Thymus (tissue), 11 donors: Measurements from ENCODE around the gene HP1BP3. TPM values are rescaled to one million over a fixed set of nuclear protein-coding genes. Genes with fewer than 3 reads are reported as not detected.

Experiments
- DNase-seq, 9 donors: peaks; one replicate each; pipeline ENCODE4 v3.0.0-alpha.2; 2013; ENCODE audit warnings: low spot score in 9 of 9, low read depth in 6 of 9, missing footprints in 1 of 9
- H3K27ac ChIP-seq, 2 donors: one replicate each; pipeline ENCODE4 v1.5.1; 2013; ENCODE audit warnings: control low read depth in 1 of 2, low read depth in 1 of 2, low read length in 1 of 2, mild to moderate bottlenecking in 1 of 2, moderate library complexity in 1 of 2
- H3K27me3 ChIP-seq, 2 donors: one replicate each; pipeline ENCODE4 v1.5.1; 2013; ENCODE audit warnings: low read length in 1 of 2; ENCODE audit not compliant: control insufficient read depth in 2 of 2, insufficient read depth in 1 of 2
- H3K36me3 ChIP-seq, 2 donors: one replicate each; pipeline ENCODE4 v1.5.1; 2013; ENCODE audit warnings: low read length in 1 of 2, mild to moderate bottlenecking in 1 of 2, moderate library complexity in 1 of 2; ENCODE audit not compliant: control insufficient read depth in 2 of 2, insufficient read depth in 2 of 2
- H3K4me1 ChIP-seq, 2 donors: one replicate each; pipeline ENCODE4 v1.5.1; 2013; ENCODE audit warnings: low read length in 2 of 2; ENCODE audit not compliant: control insufficient read depth in 2 of 2, insufficient read depth in 2 of 2
- H3K4me3 ChIP-seq, 2 donors: one replicate each; pipeline ENCODE4 v1.5.1; 2013; ENCODE audit warnings: low read length in 2 of 2, control low read depth in 1 of 2, mild to moderate bottlenecking in 1 of 2
- H3K9me3 ChIP-seq, 2 donors: one replicate each; pipeline ENCODE4 v1.5.1; 2013; ENCODE audit warnings: low read length in 1 of 2, mild to moderate bottlenecking in 1 of 2; ENCODE audit not compliant: control insufficient read depth in 2 of 2, insufficient read depth in 1 of 2
- WGBS: extraction: QIAGEN DNeasy Blood & Tissue Kit; methylation state at CpG from one replicate; pipeline ENCODE4 v1.1.7; 2013; 5-methylcytosine and 5-hydroxymethylcytosine counted together
- polyA plus RNA-seq: library from polyadenylated mRNA; stranded (reverse); fragments of 200-250 nt; gene quantifications from one replicate; pipeline ENCODE4 v1.2.3, GENCODE V29; 2013
- total RNA-seq: library from RNA; stranded (reverse); fragments of 120-200 nt; gene quantifications from one replicate; pipeline ENCODE4 v1.2.4, GENCODE V29; 2013
- donor health status: healthy.

HP1BP3 gene
- total and polyA plus RNA-seq, 2 donors, result 123 to 172 TPM

DNA sequence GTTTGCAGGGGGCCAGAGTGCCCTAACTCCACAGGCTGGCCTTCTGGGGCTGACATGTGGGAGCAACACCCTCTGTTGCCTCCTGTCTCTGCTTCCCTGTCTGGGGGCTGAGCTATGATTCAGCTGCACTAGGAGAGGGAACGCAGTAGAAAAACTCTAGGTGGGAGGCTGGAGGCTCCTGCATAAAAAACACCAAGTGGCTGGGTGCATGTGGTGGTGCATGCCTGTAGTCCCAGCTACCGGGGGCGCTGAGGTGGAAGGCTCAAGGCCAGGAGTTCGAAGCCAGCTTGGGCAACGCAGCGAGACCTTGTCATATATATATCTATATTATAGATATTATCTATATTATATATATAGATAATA lies 74.9 kb downstream of the HP1BP3 start:
- no peaks in the 10 kb centered on the region for H3K36me3 ChIP-seq
- H3K27ac ChIP-seq, result no peak overlapping the region
- H3K4me1 ChIP-seq, result no peaks in the 10 kb centered on the region
- H3K4me3 ChIP-seq, result no peak overlapping the region
- DNase-seq, result no peak
- H3K27me3 ChIP-seq, result peaks cover 7 to 21% of the 10 kb centered on the region in 2 donors
- 90% methylated on average over 6 of the region's 6 CpGs for WGBS
- peaks cover 0 to 3% of the 10 kb centered on the region in 2 donors for H3K9me3 ChIP-seq

DNA sequence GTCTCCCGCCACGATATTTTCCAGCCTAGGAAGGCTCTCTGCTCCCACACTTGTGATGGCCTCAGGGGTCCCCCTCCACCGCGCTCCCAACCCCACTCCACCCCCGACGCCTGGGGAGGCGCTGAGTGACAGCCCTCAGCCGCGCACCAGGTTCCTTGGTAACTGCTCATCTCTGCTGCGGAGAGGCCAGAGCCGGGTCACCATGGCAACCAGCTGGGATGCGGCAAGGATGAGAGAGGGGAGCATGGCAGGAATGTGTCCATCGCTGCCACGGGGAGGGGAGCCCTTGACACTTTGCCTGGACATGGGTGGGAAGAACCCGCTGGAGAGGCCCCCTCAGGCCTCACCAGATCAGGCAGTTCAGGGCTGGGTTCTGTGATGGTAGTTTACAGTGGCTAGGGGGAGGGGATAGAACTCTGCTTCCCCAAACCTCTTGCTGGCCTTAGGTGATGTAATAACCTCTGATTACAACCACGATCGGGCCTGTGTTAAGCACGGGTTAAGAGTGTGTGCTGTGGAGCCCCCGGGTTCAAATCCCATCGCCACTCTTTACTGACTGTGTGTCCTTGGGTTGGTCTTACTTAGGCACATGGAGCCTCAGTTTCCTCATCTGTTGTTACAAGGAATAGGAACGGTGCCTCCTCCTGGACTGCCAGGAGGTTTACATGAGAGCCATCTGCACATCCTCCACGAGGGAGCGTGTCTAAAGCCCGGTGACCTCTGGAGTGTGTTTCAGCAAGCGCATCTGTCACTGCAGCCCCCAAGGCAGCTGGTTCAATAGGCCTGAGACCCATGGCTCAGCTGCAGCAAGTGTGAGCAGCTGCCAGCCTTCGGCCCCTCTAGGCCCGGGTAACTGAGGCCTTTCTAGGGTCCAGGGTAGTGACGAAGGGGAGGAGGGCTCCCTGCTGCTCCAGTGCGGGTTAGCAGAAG lies 75.6 kb downstream of the HP1BP3 start:
- H3K4me3 ChIP-seq, result no peak overlapping the region
- peaks cover 4 to 15% of the 10 kb centered on the region in 2 donors for H3K27me3 ChIP-seq
- no peaks in the 10 kb centered on the region for H3K4me1 ChIP-seq
- DNase-seq, result no peak
- 93% methylated on average over 29 of the region's 29 CpGs for WGBS
- H3K9me3 ChIP-seq, result peaks cover 0 to 3% of the 10 kb centered on the region in 2 donors
- no peak overlapping the region for H3K27ac ChIP-seq
- H3K36me3 ChIP-seq, result no peaks in the 10 kb centered on the region

DNA sequence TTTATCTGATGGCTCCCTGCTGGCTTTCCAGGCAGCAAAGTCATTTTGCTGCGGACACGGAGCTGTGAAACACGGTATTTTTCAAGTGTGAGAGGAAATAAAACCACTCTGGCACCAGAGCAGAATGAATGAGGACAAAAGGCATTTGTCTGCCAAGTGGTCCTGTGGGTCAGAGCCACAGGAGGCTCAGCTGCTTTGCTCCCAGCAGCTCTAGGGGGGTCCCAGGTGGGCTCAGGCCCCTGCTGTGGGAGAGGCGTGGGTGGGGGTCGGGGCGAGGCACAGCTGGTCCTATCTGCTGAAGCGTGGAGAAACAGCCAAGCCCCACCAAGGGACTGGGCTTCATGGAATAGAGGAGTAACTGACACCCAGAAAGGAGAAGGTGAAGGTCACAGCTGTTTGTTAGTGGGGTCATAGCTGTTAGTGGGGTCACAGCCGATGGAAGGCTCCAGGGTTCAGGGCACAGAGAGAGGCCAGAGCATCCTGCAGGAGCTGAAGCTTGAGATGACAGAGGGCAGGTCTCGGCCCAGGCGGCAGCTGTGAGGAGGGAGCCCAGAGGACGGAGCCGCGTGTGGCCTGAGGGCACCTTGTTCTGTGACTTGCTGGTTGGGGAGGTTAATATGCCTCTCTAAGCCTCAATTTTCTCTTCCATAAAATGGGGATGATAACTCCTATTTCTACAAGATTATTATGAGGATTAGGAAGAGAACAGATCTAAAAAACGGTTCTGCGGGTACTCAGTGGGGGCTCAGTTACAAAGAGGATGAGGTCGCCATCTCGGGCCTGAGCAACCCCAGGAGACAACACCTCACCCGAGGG lies 76.4 kb downstream of the HP1BP3 start:
- Histone ChIP-seq H3K36me3 (no peaks in the 10 kb centered on the region), H3K4me1 (no peaks in the 10 kb centered on the region), H3K4me3 (no peak overlapping the region), H3K27ac (no peak overlapping the region), H3K9me3 (peaks cover 0 to 3% of the 10 kb centered on the region in 2 donors), H3K27me3 (peaks cover 0 to 6% of the 10 kb centered on the region in 2 donors)
- DNase-seq, result no peak
- WGBS, result 84% methylated on average over 18 of the region's 18 CpGs

DNA sequence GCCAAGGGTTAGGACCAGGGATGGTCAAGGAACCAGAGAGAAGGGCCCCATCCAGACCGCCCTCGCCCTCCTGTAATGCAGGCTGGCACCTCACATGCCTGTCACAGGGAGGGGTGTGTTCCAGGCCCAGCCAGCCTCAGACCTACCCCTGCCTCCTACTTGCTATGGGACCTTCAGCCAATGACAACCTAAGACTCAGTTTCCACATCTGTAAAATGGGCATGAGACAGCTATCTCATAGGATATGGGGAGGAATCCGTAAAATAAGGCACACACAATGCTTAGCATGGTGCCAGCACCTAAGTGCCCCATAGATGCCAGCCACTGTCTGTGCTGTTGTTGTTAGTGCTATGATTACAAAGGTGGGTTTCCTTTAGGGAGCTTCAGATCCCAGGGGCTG lies 77.2 kb downstream of the HP1BP3 start:
- Histone ChIP-seq H3K4me3 (no peak overlapping the region), H3K4me1 (no peaks in the 10 kb centered on the region), H3K36me3 (no peaks in the 10 kb centered on the region), H3K27me3 (no peaks in the 10 kb centered on the region), H3K27ac (no peak overlapping the region), H3K9me3 (peaks cover 0 to 3% of the 10 kb centered on the region in 2 donors)
- WGBS, result over 99% methylated on average over 3 of the region's 3 CpGs
- no peak for DNase-seq

DNA sequence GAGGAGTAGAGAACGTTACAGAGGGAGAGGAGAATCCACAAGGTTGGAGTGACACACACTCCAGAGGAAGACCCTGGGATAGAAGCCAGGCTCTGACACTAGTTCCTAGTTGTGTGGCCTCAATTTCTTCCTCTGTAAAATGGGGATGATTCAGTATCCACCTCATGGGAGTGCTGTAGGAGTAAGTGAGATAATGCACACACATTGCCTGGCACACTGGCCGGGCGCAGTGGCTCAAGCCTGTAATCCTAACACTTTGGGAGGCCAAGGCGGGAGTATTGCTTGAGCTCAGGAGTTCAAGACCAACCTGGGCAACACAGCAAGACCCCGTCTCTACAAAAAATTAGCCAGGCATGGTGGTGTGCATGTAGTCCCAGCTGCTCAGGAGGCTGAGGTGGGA lies 78.2 kb downstream of the HP1BP3 start:
- no peaks in the 10 kb centered on the region for H3K27me3 ChIP-seq
- no peaks in the 10 kb centered on the region for H3K4me1 ChIP-seq
- DNase-seq, result no peak
- no peak overlapping the region for H3K27ac ChIP-seq
- no peaks in the 10 kb centered on the region for H3K36me3 ChIP-seq
- H3K9me3 ChIP-seq, result peaks cover 0 to 3% of the 10 kb centered on the region in 2 donors
- WGBS, result 84% methylated on average over 5 of the region's 5 CpGs
- no peak overlapping the region for H3K4me3 ChIP-seq

DNA sequence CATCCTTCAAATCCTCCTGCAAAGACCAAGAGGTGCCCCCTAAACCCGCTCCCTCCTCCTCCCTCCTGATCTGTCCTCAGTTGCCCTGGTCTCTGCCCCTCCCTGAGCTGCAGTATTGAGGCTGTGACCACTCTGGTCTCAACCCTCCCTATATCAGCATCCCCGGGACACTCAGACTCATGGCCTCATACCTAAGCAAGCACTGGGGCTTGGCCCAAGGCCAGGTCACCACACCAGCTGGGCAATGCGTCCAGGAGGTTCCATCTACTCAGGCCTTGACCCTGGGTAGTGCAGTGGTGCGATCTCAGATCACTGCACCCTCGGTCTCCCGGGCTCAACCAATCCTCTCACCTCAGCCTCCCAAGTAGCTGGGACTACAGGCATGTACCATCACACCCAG lies 79.0 kb downstream of the HP1BP3 start:
- Histone ChIP-seq H3K27me3 (no peaks in the 10 kb centered on the region), H3K27ac (no peak overlapping the region), H3K4me1 (no peaks in the 10 kb centered on the region), H3K36me3 (no peaks in the 10 kb centered on the region), H3K4me3 (no peak overlapping the region), H3K9me3 (peaks cover 0 to 3% of the 10 kb centered on the region in 2 donors)
- no peak for DNase-seq
- WGBS, result 94% methylated on average over 6 of the region's 6 CpGs

DNA sequence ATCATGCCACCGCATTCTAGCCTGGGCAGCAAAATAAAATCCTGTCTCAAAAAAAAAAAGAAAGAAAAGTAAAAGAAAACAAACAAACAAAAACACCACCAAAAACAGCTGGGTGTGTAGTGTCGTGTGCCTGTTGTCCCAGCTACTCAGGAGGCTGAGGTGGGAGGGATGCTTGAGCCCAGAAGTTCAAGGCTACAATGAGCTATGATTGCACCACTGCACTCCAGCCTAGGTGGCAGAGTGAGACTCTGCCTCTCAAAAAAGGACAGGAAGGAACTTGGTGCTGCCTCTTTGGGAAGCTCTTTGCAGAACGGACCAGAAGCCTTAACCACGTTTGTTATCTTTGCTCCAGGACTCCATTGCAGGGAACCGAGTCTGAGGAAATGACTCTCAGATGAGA lies 80.3 kb downstream of the HP1BP3 start:
- Histone ChIP-seq H3K9me3 (peaks cover 0 to 3% of the 10 kb centered on the region in 2 donors), H3K27ac (no peak overlapping the region), H3K36me3 (no peaks in the 10 kb centered on the region), H3K4me3 (no peak overlapping the region), H3K27me3 (no peaks in the 10 kb centered on the region), H3K4me1 (no peaks in the 10 kb centered on the region)
- no peak for DNase-seq
- WGBS, result 44% methylated on average over 5 of the region's 5 CpGs

DNA sequence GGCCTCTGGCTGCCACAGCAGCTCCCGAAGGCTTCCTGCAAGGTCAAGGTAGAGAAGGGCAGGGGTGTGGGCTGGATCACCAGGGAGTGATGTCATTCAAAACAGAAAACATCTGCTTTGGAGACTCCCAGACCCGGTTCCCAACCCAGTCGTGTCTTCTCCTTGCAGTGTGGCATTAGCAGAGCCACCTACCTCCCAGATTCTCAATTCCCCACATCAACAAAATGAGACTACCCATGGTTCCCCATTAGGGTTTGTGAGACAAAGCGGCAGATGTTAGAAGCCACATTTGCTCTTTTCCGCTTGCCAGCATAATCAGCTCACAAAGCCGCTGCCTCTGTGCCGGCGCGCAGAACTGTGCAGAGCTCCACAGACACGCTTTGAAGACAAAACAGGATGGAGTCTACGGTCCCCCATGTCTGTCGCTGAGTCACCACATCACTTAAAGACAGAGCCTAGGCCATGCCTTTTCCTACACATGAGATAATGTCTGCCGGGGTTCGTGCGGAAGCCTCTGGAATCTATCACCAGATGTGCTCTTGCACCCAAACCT lies 81.8 kb downstream of the HP1BP3 start:
- peak in 1 of 9 donors; percentile 28 for DNase-seq
- Histone ChIP-seq H3K9me3 (peaks cover 0 to 3% of the 10 kb centered on the region in 2 donors), H3K4me1 (no peaks in the 10 kb centered on the region), H3K27ac (no peak overlapping the region), H3K27me3 (no peaks in the 10 kb centered on the region), H3K36me3 (no peaks in the 10 kb centered on the region), H3K4me3 (no peak overlapping the region)
- 93% methylated on average over 15 of the region's 15 CpGs for WGBS
